Activated CD8-positive, alpha-beta memory T cell treated with anti-CD3 and anti-CD28 coated beads, Interleukin-2, amount 50 U/mL, for 1 hour (primary cell): Measurements from ENCODE around the gene PAX5.

Source experiments
- DNase-seq: peaks from one replicate; pipeline ENCODE4 v3.0.0-alpha.2; 2020; ENCODE audit errors: extremely low read depth

PAX5 gene

DNA sequence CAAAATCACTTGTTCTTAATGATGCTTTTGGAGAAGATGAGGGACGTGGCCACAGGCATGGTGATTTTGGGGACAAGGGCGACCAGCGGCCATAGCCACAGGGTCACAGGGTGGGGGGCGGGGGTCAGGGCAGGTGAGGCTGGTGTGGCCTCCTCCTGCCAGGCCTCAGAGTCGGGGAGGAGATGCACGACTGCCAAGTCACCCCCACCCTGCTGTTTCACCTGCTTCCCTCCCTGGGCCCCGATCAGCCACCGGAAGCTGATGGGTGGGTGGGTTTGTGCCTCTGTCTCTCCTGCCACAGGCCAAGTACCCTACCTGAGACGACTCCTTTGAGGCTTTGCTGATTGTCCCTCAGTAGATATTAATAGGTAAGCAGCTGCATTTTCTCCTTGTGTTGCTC lies 199.3 kb downstream of the PAX5 start:
- no peak for DNase-seq

GRCh38 chr9:36833954-36834353 lies 200.1 kb downstream of the PAX5 start:
- DNase-seq = no peak

DNA sequence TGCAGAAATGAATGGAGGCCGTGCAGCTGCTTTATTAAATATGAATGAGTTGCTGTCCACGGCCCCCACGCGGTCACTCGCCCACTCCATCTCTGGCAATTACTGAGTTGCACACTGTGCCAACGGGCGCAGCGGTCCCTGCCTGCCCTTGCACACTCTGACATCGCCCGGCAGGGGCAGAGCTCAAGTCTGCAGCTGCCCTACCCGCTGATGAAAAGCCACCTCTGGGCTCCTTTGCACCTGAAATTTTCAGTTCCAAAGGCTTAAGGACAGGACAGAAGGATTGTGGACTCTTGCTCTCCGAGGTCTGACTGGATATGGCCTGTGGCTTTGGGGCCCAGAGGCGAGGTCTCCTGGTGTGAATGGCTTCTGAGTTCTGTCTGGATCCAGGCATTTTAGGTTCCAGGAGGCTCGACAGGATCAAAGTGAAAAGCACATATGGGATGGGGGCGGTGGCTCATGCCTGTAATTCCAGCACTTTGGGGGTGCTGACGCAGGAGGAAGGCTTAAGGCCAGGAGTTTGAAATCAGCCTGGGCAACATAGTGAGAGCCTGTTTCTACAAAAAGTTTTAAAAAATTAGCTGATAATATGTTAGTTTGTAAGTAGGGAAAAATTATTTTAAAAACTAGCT lies 201.8 kb downstream of the PAX5 start:
- DNase-seq = no peak

DNA sequence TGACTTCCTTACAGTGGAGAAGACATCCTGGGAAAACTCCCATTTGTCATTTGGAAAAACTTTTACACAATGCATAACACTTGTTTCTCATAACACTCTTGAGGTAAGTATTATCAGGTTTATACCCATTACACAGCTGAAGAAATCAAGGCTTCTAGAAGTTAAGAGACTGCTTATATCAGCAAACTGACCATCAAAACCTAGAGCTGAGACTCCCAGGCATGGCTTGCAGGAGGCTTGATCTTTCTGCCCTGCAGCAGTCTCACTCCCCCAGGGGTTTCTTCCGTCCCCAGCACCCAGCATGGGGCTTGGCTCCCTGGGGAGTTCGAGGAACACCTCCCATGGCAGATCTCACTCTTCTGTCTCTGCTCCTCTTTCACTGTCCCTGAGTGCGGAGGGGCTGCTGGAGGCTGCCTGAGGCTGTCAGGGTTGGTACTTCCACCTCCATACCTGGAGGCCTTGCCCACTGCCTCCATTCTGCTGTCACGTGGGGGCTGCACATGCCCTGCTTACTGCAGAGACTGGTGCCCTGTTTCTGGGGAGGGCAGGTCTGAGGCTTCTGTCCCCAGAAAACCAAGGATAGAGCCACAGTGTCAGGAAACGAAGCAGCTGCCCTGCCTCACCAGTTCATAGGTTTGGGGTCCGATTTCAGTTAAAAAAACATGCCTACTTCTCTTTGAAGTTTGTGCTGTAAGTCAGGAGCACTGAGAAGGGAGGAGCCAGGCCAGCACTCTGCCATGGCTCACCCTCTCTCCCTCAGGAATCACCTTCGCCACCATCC lies 202.5 kb downstream of the PAX5 start:
- DNase-seq = no peak

DNA sequence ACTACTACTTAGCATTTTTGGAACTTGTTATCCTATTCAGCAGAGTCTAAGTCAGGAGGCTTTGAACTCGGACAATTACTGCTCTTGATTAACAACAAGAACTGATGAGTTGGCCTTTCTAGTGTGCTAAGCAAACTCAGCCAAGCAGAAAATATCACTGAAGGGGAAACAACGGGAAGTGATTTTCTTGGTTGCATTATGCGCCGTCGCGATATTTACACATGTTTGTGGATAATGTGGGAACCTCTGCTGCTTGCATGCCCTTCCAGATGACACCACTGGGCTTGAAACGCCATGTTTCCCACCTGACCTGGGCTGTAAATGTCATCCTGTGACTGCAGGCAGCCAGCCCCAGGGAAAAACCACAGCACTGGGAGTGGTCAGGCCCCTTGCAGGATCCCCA lies 205.5 kb downstream of the PAX5 start:
- no peak for DNase-seq

- no peak for DNase-seq
Observed at GRCh38 chr9:36827593-36827992, 206.5 kb downstream of the PAX5 start.

DNA sequence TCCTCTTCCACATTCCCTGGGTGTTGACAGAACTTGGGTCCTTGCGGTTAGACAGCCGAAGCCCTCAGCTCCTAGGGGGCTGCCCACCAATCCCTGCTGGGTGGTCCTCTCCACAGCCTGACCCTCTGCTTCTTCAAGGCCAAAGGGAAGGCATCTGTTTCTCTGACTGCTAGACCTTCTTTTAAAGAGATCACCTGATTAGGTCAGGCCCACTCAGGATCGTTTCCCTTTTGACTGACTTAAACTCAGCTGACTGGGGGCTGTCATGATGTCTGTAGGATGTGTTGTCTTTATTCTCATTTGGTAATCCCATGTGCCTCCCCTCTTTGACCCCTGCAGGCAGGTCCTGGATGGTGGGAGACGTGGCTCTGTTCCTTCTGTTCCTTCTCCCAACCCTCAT lies 207.5 kb downstream of the PAX5 start:
- DNase-seq = no peak

- DNase-seq = no peak
Observed at GRCh38 chr9:36825179-36825578, 208.9 kb downstream of the PAX5 start.

GRCh38 chr9:36823934-36824333 lies 210.1 kb downstream of the PAX5 start:
- no peak for DNase-seq

DNA sequence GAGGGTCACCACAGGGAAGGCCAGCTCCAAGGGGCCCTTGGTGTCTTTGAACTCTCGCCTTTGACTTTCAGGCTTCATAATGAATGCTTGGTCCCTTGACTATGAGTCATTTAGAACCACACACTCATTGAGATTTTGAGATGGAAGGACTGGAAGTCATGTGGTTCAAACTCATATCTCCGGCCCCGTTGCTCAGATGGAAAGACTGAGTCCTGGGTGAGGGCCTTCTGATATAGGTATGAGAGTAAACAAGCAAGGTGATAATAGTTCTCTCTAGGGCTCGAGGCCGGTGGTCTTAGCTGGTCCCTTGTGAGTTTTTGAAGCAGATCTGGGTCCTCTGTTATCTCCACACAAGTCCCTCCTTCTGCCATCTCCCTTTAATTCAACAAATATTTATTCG lies 210.6 kb downstream of the PAX5 start:
- DNase-seq = no peak

DNA sequence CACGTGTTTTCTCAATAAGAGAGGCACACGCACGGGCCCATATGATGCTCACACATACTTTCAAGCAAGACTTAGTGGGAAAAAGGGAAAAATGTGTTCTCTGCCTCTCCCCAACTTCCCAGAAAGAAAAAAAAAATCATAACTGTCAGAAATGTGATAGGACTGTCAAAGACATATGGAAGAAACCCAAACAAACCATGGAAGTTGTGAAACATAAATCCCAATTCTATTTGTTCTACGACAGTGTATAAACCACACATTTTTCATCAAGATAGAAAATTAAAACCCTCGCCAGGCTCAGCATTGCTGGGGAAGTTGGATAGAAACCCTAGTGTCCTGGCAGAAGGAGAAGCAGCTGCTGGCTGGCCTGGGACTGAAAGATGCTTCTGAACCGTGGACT lies 211.9 kb downstream of the PAX5 start:
- DNase-seq = no peak

DNA sequence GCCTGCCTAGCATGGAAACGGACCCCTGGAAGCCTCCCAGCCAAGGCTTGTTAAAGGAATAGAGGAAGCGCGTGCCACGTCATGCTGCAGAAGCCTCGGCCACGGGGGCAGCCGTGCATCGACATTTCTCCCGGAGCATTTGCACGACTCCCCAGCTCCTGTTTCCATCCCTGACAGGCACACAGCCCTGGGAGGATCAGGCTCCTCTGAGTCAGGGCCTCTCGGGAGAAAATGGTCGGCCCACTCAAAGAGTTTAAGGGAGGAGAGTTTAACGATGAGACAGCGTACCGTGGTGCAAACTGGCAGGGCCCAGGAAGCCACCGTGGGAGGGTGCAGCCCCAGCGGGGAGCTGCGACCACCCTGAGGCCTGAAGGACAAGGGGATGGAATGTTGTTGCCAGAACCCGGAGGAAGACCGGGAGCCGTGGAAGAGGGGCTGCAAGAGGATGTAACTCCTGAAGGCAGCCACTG lies 213.6 kb downstream of the PAX5 start:
- DNase-seq = no peak

DNA sequence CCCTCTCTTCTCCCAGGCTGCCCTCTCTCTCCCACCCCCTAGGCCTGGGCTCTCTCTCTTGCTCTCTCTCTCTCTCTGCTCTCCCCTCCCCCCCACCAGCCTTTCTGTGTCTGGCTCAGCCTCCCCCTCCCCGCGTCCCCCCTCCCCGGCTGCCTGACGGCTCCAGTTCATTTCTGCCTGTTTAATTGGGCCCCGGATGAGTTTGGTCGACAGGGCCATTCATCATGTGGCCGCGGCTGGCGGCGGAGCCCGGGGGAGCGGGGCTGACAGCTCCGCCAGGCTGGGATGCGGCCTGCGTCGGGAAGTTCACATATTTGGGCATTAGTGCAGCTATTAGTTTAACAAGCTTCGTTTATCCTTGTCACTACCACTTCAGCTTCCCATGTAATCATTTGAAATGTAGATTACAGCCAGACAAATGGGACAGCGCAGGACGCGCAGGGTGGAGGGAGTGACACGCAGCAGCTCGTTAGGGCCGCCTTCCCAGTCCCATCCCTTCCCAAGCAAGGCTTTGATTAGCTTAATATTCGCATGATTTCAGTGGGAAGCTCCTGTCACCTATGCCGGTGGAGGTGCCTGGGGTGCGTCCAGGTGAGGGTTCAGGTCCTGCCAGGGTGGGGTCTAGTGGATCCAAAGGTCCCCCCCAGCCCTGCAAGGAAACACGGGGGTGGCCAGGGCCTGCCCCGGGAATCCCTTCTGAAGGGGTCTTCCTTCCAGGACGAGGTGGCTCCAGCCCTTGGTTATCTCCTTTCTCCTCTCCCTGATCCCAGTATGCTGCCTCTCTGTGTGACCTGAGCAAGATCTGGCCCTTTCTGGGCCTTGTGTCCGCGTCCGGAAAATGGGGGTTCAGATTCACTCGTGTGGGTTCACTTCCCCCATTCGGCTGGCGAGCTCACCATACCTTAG lies 214.8 kb downstream of the PAX5 start:
- no peak for DNase-seq

- no peak for DNase-seq
Observed at GRCh38 chr9:36818242-36818938, 215.7 kb downstream of the PAX5 start.

GRCh38 chr9:36817160-36817834 lies 216.8 kb downstream of the PAX5 start:
- DNase-seq = no peak

- DNase-seq = no peak
Observed at GRCh38 chr9:36816371-36816770, 217.7 kb downstream of the PAX5 start.

DNA sequence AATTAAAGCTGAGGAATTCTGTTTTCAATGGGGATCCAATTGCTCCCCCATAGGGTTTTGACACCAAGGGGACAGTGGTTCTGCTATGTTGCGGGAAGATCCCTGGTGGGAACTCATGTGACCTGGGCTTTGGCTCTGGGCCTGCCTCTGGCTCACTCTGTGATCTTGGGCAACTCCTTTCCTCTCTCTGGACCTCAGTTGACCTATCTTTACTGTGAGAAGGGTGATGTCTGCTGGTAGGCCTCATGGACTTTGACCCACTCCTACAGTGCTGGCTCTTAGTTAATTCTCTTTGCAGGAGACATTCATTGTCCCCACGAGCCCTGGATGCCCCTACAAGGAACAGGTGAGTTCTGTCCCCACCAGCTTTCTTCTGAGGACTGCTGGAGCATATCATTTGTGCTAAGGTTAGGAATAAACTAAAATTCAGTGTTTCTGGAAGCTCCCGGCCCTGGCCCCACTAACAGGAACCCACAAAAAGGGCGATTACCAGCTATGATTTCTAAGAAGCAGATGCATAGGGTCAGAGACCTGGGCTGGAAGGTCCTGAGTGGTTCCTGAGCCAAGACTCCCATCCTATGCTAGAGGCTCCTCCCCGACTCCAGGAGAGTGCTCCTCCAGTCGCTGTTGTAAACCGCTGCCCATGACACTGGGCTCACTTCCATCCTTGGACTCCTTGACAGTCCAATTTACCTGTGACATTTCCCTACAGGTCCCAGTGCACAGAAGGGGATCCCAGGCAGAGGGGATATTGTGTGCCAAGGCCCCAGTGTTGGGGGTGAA lies 218.3 kb downstream of the PAX5 start:
- no peak for DNase-seq

DNA sequence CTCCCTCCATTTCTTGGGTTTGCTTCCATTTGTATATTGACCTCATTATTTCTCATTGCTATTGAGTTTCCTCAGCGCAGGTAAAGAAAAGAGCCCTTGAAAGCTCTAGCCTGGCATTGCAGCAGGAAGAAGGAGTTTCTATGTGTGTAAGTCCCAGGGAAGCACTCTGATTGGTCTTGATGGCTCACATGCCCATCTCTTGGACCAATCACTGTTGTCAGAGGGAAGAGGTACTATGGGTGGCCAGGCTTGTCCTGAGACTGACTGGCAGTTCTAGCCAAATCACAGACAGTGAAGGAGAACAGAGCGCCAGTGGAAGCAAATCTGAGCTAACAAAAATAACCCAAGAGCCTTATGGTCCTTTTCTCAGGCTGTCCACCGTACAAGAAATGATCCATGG lies 219.0 kb downstream of the PAX5 start:
- no peak for DNase-seq

DNA sequence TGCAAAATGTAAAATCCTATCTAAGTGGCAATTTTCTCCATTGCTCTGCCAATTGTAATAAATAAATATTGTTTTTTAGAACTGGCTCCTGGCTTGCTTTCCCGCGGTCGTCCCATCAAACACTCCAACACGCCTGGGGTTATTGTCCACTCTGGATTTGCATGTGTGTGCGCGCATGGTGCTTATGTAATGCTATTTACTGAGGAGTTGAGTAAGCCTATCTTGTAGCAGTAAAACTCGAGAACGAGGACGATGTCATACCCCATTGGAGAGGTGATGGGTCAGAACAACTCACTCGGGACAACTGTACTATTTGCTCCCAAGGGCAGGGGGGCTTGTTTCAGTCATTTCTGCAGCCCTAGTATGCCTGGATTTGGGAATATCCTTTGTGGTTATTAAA lies 220.9 kb downstream of the PAX5 start:
- no peak for DNase-seq

DNA sequence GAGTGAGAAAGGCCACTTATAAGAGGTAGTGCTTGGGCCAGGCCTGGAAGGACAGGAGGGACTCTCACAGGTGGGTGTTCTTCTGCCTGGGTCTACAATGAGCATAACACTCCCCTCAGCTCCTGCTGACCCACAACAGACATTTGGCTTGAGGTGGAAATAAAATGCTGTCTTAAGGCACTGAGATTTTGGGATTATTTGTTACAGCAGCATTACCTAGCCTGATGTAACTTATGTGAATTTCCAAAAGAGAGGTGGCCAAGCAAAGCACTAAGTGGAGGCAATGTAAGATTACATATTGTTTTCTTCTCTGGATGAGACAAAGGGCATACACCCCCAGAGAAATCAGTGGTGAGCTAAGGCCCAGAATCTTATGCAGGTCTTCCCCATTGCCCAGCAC lies 221.5 kb downstream of the PAX5 start:
- no peak for DNase-seq

DNA sequence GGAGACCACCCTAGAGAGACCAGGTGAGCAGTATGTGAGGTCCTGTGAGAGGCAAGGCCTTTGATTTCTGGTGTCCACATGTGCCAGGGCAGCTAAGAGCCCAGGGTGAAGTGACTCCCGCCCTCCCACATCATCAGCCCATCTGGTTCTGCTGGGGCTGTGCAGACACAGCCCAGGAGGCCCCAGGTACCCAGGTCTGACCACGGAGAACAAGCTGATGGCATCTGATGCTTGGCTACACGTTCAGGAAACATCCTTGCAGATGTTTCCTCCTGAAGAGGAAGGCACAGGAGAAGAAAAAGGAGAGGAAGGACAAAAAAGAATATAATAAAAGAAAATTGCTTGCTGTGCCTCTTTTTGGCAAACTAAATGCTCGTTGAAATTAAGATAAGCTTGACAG lies 225.8 kb downstream of the PAX5 start:
- no peak for DNase-seq
